Ovary (tissue), 3 donors: ENCODE measurements around the gene SF3A2.

Source experiments
- CTCF ChIP-seq, 3 donors: fragments of 450-650 bp in 2 of 3; fragments of 200-600 bp in 1 of 3; IDR thresholded peaks; one replicate each; pipeline versions ENCODE4 v1.5.1 to v1.8.0; 2016 to 2022; ENCODE audit warnings: antibody characterized with exemption in 3 of 3, mild to moderate bottlenecking in 1 of 3
- EP300 ChIP-seq: sonication (generic); formaldehyde crosslinking; IDR thresholded peaks from one replicate; pipeline ENCODE4 v1.6.1; 2017; ENCODE audit warnings: antibody characterized with exemption
- POLR2A ChIP-seq: fragments of 450-650 bp; IDR thresholded peaks from one replicate; pipeline ENCODE4 v1.6.1; 2017; ENCODE audit warnings: antibody characterized with exemption, mild to moderate bottlenecking, moderate library complexity
- donor health status: DM: no; HTN: no; CAD: no.

- TF ChIP-seq CTCF (IDR thresholded peaks at IDR 0.05) (no peak), EP300 (no peak), POLR2A (no peak)
These were observed 10.4 kb upstream of the SF3A2 start for GRCh38 chr19:2226051-2226839.
